ENCODE results near the gene MAPK8IP3.

Gene MAPK8IP3

GRCh38 chr16:1673424-1674151, 32.4 kb upstream of the MAPK8IP3 start:
- H3K9ac ChIP-seq (ENCODE audit: low read length): no peak overlapping the region
- no peak overlapping the region for H3K27ac ChIP-seq (ENCODE audit: low read depth, low read length)
- no peaks in the 10 kb centered on the region for H3K9me3 ChIP-seq (ENCODE audit: insufficient read depth, low read length)
- H3K36me3 ChIP-seq (ENCODE audit: low read length): no peaks in the 10 kb centered on the region
- no peak overlapping the region for H3K4me2 ChIP-seq (ENCODE audit: low read depth, low read length, poor library complexity, severe bottlenecking)
- H3K27me3 ChIP-seq (ENCODE audit: low read length): no peaks in the 10 kb centered on the region
- peaks cover 3% of the 10 kb centered on the region for H3K79me2 ChIP-seq (ENCODE audit: insufficient read depth, low read length)
- no peaks in the 10 kb centered on the region for H3F3A ChIP-seq (ENCODE audit: insufficient read depth)
- no peaks in the 10 kb centered on the region for H3K9me2 ChIP-seq (replicated peaks; ENCODE audit: insufficient read depth, low read length)
- no peaks in the 10 kb centered on the region for H4K20me1 ChIP-seq (ENCODE audit: low read depth, low read length)
- no peak for TF ChIP-seq EZH2phosphoT487 (conservative IDR thresholded peaks at IDR 0.05; ENCODE audit: low read length)
- no peak for TF ChIP-seq CTCF (IDR thresholded peaks at IDR 0.05; ENCODE audit: insufficient read depth, low read length, poor library complexity, severe bottlenecking)
- H2AFZ ChIP-seq (ENCODE audit: low read depth, low read length, severe bottlenecking): no peak overlapping the region
- no peak overlapping the region for H3K4me3 ChIP-seq (ENCODE audit: insufficient read depth, low read length, poor library complexity, severe bottlenecking)

DNA sequence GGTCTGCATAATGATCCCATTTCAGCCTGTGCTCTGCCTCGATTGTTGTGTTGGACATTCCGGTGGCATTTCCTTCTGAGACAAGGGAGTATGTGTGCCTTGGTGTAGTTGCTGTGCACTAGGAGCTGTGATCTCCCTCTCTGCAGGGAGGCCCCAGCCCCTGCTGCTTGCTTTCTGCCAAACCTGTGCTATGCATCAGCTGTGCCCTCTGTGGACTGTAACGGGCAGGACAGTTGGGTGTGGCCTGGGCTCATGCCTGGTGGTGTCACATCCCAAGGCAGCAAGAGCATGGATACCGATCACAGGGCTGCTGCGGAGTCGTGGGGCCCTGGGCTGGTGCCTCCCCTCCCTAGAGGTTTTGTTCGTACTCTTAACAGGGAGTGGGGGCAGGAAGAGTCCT, 31.7 kb upstream of the MAPK8IP3 start:
- H3K9me2 ChIP-seq (replicated peaks; ENCODE audit: insufficient read depth, low read length): no peaks in the 10 kb centered on the region
- TF ChIP-seq EZH2phosphoT487 (conservative IDR thresholded peaks at IDR 0.05; ENCODE audit: low read length): no peak
- no peak overlapping the region for H3K27ac ChIP-seq (ENCODE audit: low read depth, low read length)
- H3K9me3 ChIP-seq (ENCODE audit: insufficient read depth, low read length): no peaks in the 10 kb centered on the region
- no peaks in the 10 kb centered on the region for H3F3A ChIP-seq (ENCODE audit: insufficient read depth)
- no peaks in the 10 kb centered on the region for H4K20me1 ChIP-seq (ENCODE audit: low read depth, low read length)
- no peak overlapping the region for H2AFZ ChIP-seq (ENCODE audit: low read depth, low read length, severe bottlenecking)
- H3K4me2 ChIP-seq (ENCODE audit: low read depth, low read length, poor library complexity, severe bottlenecking): no peak overlapping the region
- no peaks in the 10 kb centered on the region for H3K27me3 ChIP-seq (ENCODE audit: low read length)
- H3K4me3 ChIP-seq (ENCODE audit: insufficient read depth, low read length, poor library complexity, severe bottlenecking): no peak overlapping the region
- H3K79me2 ChIP-seq (ENCODE audit: insufficient read depth, low read length): peaks cover 10% of the 10 kb centered on the region
- H3K36me3 ChIP-seq (ENCODE audit: low read length): no peaks in the 10 kb centered on the region
- H3K9ac ChIP-seq (ENCODE audit: low read length): no peak overlapping the region

GRCh38 chr16:1674751-1675664, 31.0 kb upstream of the MAPK8IP3 start:
- H3K4me2 ChIP-seq (ENCODE audit: low read depth, low read length, poor library complexity, severe bottlenecking): no peak overlapping the region
- TF ChIP-seq CTCF (IDR thresholded peaks at IDR 0.05; ENCODE audit: insufficient read depth, low read length, poor library complexity, severe bottlenecking) (no peak), EZH2phosphoT487 (conservative IDR thresholded peaks at IDR 0.05; ENCODE audit: low read length) (no peak)

More at GRCh38 chr16:1674751-1675664, 31.0 kb upstream of the MAPK8IP3 start:
- H4K20me1 ChIP-seq (ENCODE audit: low read depth, low read length): no peaks in the 10 kb centered on the region
- peaks cover 17% of the 10 kb centered on the region for H3K79me2 ChIP-seq (ENCODE audit: insufficient read depth, low read length)
- no peak overlapping the region for H2AFZ ChIP-seq (ENCODE audit: low read depth, low read length, severe bottlenecking)
- H3K9me3 ChIP-seq (ENCODE audit: insufficient read depth, low read length): no peaks in the 10 kb centered on the region
- H3K36me3 ChIP-seq (ENCODE audit: low read length): no peaks in the 10 kb centered on the region
- H3K27me3 ChIP-seq (ENCODE audit: low read length): no peaks in the 10 kb centered on the region
- H3K9ac ChIP-seq (ENCODE audit: low read length): no peak overlapping the region
- H3K27ac ChIP-seq (ENCODE audit: low read depth, low read length): no peak overlapping the region
- no peaks in the 10 kb centered on the region for H3F3A ChIP-seq (ENCODE audit: insufficient read depth)
- H3K9me2 ChIP-seq (replicated peaks; ENCODE audit: insufficient read depth, low read length): no peaks in the 10 kb centered on the region
- H3K4me3 ChIP-seq (ENCODE audit: insufficient read depth, low read length, poor library complexity, severe bottlenecking): no peak overlapping the region

Data from SU-DHL-6 (cell line).